GM18499 (cell line): ENCODE measurements around the gene SLC29A1.

ENCODE experiments used
- ATAC-seq: cut with Tn5 transposase; IDR thresholded peaks from one replicate; pipeline ENCODE4 v1.9.1; 2021; ENCODE audit warnings: moderate number of reproducible peaks; ENCODE audit not compliant: insufficient read depth, unreplicated experiment

The SLC29A1 gene

DNA sequence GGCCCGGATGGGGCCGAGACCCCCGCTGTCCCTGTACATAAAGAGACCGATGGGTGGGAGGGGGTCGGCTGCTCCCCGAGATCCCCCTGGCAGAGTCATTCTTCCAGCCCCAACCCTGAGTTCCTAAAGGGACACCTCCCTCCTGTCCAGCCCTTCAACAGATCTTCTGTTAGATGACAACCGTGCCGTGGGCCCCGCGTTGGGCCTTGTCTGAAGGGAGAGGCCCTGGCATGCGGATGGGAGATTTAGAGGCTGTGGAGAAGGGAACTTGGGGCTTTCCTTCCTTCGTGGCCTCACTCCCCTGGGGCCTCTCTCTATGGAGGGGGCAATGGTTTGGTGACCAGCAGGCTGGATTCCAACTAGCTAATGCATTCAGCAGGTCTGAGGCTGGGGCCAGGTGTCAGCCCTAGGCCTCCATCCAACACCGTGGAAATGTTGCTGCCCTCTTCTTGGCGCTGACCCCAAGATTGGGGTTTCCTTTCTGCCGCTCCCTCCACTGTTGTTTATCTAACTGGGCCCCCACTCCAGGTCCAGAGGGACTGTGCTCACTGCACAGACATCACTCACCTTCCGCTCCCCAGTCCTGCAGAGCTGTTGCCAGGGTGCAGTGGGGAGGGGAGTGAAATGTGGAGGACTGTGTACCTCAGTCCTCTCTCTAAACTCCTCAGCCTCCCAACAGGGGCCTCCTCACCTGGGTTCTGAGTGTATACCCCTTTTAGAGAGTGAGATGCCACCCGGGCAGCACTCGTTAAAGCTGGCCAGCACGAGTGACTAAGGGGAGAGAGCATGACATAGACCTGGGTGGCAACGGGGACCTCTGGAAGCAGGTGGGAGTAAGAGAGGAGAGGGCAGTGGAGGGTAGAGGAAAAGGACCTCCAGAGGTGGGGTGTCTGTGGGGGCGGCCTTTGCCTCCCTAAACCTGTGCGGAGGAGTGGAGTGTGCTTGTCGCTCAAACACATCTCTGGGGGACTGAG is 53.6 kb downstream of the SLC29A1 start:
- no peak for ATAC-seq

DNA sequence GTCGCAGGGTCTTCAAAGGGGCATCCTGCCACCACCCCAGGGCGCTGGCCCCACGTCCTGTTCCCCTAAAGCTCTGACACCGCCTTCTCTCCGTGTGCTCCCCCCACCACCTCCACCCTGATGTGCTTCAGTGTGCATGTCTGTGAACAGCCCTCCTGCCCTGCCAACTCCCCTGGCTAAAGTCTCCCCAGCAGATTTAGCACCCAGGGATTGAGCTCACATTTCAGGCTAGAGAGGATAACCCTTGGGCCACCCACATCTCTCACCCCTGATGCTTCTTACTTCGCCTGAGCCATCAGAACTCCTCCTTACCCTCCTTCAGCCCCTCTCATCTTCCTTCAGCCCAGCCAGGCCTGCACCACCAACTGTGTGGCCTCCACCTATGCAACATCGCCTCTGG is 54.4 kb downstream of the SLC29A1 start:
- no peak for ATAC-seq

DNA sequence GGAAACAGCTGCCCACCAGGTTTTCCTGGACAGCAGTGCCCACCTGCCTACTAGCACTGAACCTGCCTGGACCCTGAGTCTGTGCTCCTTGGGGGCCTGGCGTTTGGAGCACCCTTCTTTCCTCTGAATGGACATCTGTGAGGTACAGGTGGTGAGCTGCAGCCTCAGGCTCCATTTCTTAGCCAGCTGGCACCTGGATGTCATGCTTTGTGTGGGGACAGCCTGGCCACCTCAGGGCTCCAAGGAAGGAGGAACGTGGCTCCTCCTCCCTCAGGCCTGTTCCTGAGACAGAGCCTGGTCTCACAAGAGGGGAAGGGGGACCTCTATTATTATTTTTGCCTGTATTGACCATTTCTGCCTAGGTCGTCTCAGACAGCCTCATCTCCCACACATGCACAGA is 54.9 kb downstream of the SLC29A1 start:
- no peak for ATAC-seq

DNA sequence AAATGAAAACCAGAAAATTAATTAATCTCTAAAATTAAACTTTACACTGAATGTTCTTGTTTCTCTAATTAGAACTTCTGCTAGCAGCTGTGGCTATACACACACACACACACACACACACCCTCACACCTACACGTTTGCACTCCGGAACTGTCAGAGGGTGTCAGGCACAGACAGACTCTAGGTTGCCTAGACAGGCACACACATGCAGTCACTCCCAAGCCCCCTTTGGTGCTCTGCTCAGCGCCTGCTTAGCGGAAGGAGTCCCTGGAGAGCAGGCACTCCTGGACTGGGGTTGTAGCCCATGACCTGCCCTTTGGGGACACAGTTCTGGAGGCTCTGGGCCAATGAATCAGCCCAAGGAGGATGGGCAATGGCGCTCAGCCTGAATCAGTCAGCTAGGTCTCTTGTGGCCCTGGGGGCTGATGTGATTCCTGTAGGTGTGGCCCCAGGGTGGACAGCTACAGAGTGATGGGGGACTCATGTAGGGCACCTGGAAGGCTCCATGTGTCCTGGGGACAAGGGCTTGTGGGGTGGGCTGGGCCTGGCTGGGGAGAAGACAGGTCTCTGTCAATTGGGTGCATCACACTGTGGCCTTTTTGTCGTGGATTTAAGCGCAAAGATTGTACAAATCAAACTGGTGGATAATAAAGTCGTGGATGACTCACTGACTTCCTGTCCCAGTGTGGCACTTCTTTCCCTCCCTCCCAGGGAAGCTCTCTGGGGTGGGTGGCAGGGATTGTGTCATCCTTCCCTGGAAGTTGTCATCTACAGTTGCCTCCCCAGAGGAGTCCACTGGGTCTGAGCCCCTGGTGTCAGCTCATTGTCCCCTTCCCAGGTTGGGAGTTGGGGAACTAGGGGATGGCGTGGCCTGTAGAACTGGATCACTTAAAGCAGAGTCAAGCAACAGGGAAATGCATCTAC is 55.6 kb downstream of the SLC29A1 start:
- no peak for ATAC-seq
